Measurements from ENCODE around the gene APBB2.

Gene APBB2

GRCh38 chr4:40957281-40957680, 257.1 kb downstream of the APBB2 start:
- H3K9ac ChIP-seq (ENCODE audit: low read length): no peak overlapping the region
- H3K27ac ChIP-seq (ENCODE audit: low read depth, low read length, poor library complexity, severe bottlenecking): no peak overlapping the region
- no peak overlapping the region for H3K4me3 ChIP-seq (ENCODE audit: low read depth, low read length, poor library complexity, severe bottlenecking)
- H3K4me2 ChIP-seq (ENCODE audit: low read length): no peak overlapping the region
- H3K27me3 ChIP-seq (ENCODE audit: insufficient read depth, low read length): no peaks in the 10 kb centered on the region
- no peaks in the 10 kb centered on the region for H3K9me2 ChIP-seq (ENCODE audit: low read depth, low read length)
- TF ChIP-seq EZH2 (IDR thresholded peaks at IDR 0.05; ENCODE audit: borderline replicate concordance, low read length) (no peak), CTCF (IDR thresholded peaks at IDR 0.05; ENCODE audit: low read length) (no peak)
- H4K20me1 ChIP-seq (ENCODE audit: insufficient read depth, low read length): no peaks in the 10 kb centered on the region
- H2AFZ ChIP-seq (ENCODE audit: low read length): no peak overlapping the region
- H3K79me2 ChIP-seq (ENCODE audit: insufficient read depth, low read length): no peaks in the 10 kb centered on the region
- no peaks in the 10 kb centered on the region for H3K36me3 ChIP-seq (ENCODE audit: insufficient read depth, low read length)
- no peaks in the 10 kb centered on the region for H3K9me3 ChIP-seq (ENCODE audit: low read length)
- no peaks in the 10 kb centered on the region for H3F3A ChIP-seq (ENCODE audit: insufficient read depth, low read length)
- no peaks in the 10 kb centered on the region for H3K4me1 ChIP-seq (ENCODE audit: insufficient read depth, low read length, severe bottlenecking)

GRCh38 chr4:40956721-40957255, 257.6 kb downstream of the APBB2 start:
- Histone ChIP-seq H2AFZ (ENCODE audit: low read length) (no peak overlapping the region), H4K20me1 (ENCODE audit: insufficient read depth, low read length) (no peaks in the 10 kb centered on the region), H3K4me3 (ENCODE audit: low read depth, low read length, poor library complexity, severe bottlenecking) (no peak overlapping the region), H3K27ac (ENCODE audit: low read depth, low read length, poor library complexity, severe bottlenecking) (no peak overlapping the region), H3K4me1 (ENCODE audit: insufficient read depth, low read length, severe bottlenecking) (no peaks in the 10 kb centered on the region), H3K9ac (ENCODE audit: low read length) (no peak overlapping the region), H3K9me3 (ENCODE audit: low read length) (no peaks in the 10 kb centered on the region), H3K9me2 (ENCODE audit: low read depth, low read length) (no peaks in the 10 kb centered on the region), H3F3A (ENCODE audit: insufficient read depth, low read length) (no peaks in the 10 kb centered on the region), H3K4me2 (ENCODE audit: low read length) (no peak overlapping the region), H3K36me3 (ENCODE audit: insufficient read depth, low read length) (no peaks in the 10 kb centered on the region), H3K79me2 (ENCODE audit: insufficient read depth, low read length) (no peaks in the 10 kb centered on the region), H3K27me3 (ENCODE audit: insufficient read depth, low read length) (no peaks in the 10 kb centered on the region)
- TF ChIP-seq CTCF (IDR thresholded peaks at IDR 0.05; ENCODE audit: low read length) (no peak), EZH2 (IDR thresholded peaks at IDR 0.05; ENCODE audit: borderline replicate concordance, low read length) (no peak)

GRCh38 chr4:40954088-40954668, 260.2 kb downstream of the APBB2 start:
- H2AFZ ChIP-seq (ENCODE audit: low read length): no peak overlapping the region
- H3K27ac ChIP-seq (ENCODE audit: low read depth, low read length, poor library complexity, severe bottlenecking): no peak overlapping the region
- H3K4me2 ChIP-seq (ENCODE audit: low read length): no peak overlapping the region
- no peaks in the 10 kb centered on the region for H3K79me2 ChIP-seq (ENCODE audit: insufficient read depth, low read length)
- H3K9ac ChIP-seq (ENCODE audit: low read length): no peak overlapping the region
- H3K36me3 ChIP-seq (ENCODE audit: insufficient read depth, low read length): no peaks in the 10 kb centered on the region
- H3K27me3 ChIP-seq (ENCODE audit: insufficient read depth, low read length): peaks cover 4% of the 10 kb centered on the region; the same call in 1 of the 2 replicates
- no peaks in the 10 kb centered on the region for H3K9me2 ChIP-seq (ENCODE audit: low read depth, low read length)
- H3F3A ChIP-seq (ENCODE audit: insufficient read depth, low read length): no peaks in the 10 kb centered on the region
- no peaks in the 10 kb centered on the region for H4K20me1 ChIP-seq (ENCODE audit: insufficient read depth, low read length)
- H3K4me1 ChIP-seq (ENCODE audit: insufficient read depth, low read length, severe bottlenecking): no peaks in the 10 kb centered on the region
- no peaks in the 10 kb centered on the region for H3K9me3 ChIP-seq (ENCODE audit: low read length)
- H3K4me3 ChIP-seq (ENCODE audit: low read depth, low read length, poor library complexity, severe bottlenecking): no peak overlapping the region
- TF ChIP-seq EZH2 (IDR thresholded peaks at IDR 0.05; ENCODE audit: borderline replicate concordance, low read length): no peak
- TF ChIP-seq CTCF (IDR thresholded peaks at IDR 0.05; ENCODE audit: low read length): no peak

All from OCI-LY1 (cell line).